Stimulated activated naive CD8-positive, alpha-beta T cell treated with anti-CD3 and anti-CD28 coated beads, Interleukin-15, Interleukin-2, amounts not matched to agents 100 ng/mL and 50 ng/mL, for 24 hours (primary cell): ENCODE measurements around the gene ZCCHC8.
A peak's percentile ranks its signal among the peaks of the same experiment; 100 is the strongest.

Experiments
- H3K27ac Mint-ChIP-seq: one replicate; pipeline ENCODE4 v1.8.0; 2021; ENCODE audit warnings: mild to moderate bottlenecking, mixed read lengths
- H3K27me3 Mint-ChIP-seq: one replicate; pipeline ENCODE4 v1.8.0; 2021; ENCODE audit warnings: mixed read lengths
- H3K36me3 Mint-ChIP-seq: one replicate; pipeline ENCODE4 v1.8.0; 2021; ENCODE audit warnings: low read depth, mixed read lengths
- H3K4me1 Mint-ChIP-seq: one replicate; pipeline ENCODE4 v1.8.0; 2021; ENCODE audit warnings: low read depth, mixed read lengths
- H3K4me3 Mint-ChIP-seq: one replicate; pipeline ENCODE4 v1.8.0; 2021; ENCODE audit warnings: mild to moderate bottlenecking, mixed read lengths
- H3K9me3 Mint-ChIP-seq: one replicate; pipeline ENCODE4 v1.8.0; 2021; ENCODE audit warnings: mixed read lengths

ZCCHC8 gene

DNA sequence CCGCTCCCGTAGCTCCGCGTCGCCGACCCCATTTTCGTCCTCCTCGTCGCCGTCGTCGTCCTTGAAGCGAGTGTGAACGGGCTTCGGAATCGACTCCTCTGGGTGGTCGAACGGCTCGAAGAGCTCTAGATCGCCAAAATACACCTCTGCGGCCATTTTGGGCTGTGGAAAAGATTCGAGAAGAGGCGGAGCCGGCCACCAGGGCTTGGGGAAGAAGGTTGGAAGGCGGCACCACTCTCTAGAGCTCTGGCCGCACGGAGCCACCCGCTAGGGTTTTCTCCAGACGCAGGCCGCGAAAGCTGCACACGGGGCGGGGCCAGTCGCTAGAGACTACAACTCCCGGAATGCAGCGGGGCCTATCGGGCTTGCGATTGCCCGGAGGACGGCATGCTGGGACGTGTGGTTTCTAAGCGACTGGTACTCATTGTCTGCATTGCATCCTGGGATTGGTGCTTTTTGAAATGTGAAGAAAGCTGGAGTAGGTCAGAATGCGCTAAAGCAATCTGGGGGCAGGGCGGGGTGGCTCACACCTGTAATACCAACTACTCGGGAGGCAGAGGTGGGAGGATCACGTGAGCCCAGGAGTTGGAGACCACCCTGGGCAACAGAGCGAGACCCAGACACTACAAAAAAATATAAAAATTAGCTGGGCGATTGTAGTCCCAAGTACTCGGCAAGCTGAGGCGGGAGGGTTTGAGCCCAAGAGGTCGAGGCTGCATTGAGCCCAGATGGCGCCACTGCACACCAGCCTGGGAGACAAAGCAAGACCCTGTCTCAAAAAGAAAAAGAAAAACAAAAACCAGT is at the start of gene ZCCHC8:
Gene ZCCHC8, minus strand, starts transcription at position 248 of the 804 bp plus-strand sequence. Its CDS starts 92 bp downstream, at position 156.
- peaks cover 39% of the 10 kb centered on the region for H3K4me1 Mint-ChIP-seq
- H3K9me3 Mint-ChIP-seq, result no peaks in the 10 kb centered on the region
- H3K27ac Mint-ChIP-seq, result peak within 1 kb of the TSS; percentile 96
- peaks cover 43% of the 10 kb centered on the region for H3K36me3 Mint-ChIP-seq
- H3K4me3 Mint-ChIP-seq, result peak within 1 kb of the TSS; percentile 99
- H3K27me3 Mint-ChIP-seq, result no peaks in the 10 kb centered on the region

DNA sequence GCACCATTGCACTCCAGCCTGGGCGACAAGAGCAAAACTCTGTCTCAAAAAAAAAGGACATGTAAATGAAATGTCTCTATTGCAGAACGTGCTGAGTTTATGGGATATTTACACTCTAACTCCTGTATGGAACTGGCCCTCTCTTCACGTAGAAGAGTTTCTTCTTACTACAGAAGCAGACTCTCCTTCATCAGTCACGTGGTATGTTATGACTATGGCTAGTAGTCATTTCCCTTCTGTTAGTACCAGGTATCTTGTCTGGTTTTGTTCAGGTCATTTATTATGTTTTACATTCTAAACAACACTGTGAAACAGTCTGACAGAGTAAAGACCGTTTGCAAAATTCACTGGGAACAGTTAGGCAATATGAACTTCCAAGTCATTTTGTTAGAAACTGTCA is 46.6 kb upstream of the ZCCHC8 start:
- Mint-ChIP-seq H3K9me3 (no peaks in the 10 kb centered on the region), H3K4me3 (no peak overlapping the region), H3K27me3 (no peaks in the 10 kb centered on the region), H3K4me1 (no peaks in the 10 kb centered on the region), H3K27ac (no peak overlapping the region), H3K36me3 (peaks cover 70% of the 10 kb centered on the region)

DNA sequence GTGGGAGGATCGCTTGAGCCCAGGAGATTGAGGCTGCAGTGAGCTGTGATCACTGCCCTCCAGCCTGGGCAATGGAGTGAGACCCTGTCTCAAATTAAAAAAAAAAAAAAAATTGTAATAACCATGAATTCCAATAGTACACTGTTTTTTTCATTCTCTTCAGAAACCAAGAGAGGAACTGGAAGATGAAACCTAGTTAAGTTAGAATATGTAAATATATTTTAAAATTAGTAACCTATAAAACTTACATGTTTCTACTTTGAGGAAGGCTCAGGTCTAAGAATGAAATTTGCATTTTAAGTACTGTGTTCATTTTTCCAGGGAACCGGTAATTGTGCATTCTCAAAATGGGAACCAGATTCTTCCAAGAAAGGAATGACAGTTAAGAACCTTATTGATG is 45.1 kb upstream of the ZCCHC8 start:
- Mint-ChIP-seq H3K36me3 (peaks cover 68% of the 10 kb centered on the region), H3K27me3 (no peaks in the 10 kb centered on the region), H3K27ac (no peak overlapping the region), H3K4me3 (no peak overlapping the region), H3K9me3 (no peaks in the 10 kb centered on the region), H3K4me1 (no peaks in the 10 kb centered on the region)

DNA sequence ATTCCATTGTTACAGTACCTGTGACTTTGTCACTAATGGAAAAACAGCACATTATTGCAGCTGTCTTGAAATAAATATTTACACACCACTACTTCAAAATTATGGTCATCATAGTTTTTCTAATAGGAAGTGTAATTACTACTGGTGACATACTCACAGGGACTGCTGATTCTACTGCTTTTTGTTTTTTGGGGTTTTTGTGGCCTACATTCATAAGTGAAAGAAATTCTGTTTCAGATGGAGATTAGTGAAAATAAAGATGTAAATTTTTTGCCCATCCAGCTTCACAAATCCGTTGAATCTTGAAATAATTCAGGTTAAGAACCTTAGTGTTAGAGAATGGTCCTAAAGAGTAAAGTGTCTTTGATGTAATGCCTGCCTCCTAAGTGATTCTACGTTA is 43.8 kb upstream of the ZCCHC8 start:
- no peak overlapping the region for H3K27ac Mint-ChIP-seq
- H3K27me3 Mint-ChIP-seq, result no peaks in the 10 kb centered on the region
- no peak overlapping the region for H3K4me3 Mint-ChIP-seq
- H3K4me1 Mint-ChIP-seq, result no peaks in the 10 kb centered on the region
- H3K36me3 Mint-ChIP-seq, result peaks cover 55% of the 10 kb centered on the region
- H3K9me3 Mint-ChIP-seq, result no peaks in the 10 kb centered on the region

DNA sequence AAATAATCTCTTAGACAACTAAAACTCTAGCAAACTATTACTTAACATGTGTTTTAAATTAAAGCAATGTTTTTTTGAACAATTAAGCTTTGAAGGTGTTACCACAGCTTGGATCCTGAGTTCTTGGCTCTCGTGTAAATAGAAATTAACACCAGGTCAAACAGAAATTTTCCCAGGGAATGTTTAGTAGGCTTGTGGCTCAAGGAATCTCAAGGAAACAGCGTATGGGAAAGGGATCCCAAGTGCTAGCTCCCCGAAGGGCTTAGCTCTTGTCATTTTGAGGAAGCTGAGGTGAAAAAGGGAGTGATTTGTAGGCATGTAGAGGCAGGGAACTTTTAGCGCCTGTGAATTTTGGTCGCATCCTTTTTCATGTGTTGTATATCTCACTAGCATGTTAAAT is 37.8 kb upstream of the ZCCHC8 start:
- Mint-ChIP-seq H3K36me3 (peaks cover 51% of the 10 kb centered on the region), H3K27me3 (no peaks in the 10 kb centered on the region), H3K9me3 (no peaks in the 10 kb centered on the region), H3K27ac (no peak overlapping the region), H3K4me3 (no peak overlapping the region), H3K4me1 (no peaks in the 10 kb centered on the region)

DNA sequence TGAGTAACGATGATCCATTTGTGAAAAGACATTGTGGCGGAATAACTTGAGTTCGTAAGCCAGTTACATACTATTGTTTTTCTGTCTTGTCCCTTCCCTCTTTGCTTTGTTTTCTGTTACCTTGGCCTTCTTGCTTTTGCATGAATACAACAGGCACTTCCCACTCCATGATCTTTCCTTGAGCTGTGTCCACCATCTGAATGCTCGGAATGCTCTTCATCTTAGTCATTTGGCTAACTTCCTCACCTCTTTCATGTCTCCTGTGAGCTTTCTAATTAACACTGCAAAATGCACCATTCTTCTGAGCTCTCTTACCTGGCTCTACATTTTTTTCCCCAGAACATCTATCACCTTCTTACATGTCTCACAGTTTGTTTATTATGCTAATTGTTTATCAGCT is 36.3 kb upstream of the ZCCHC8 start:
- no peak overlapping the region for H3K4me3 Mint-ChIP-seq
- H3K9me3 Mint-ChIP-seq, result no peaks in the 10 kb centered on the region
- H3K27me3 Mint-ChIP-seq, result no peaks in the 10 kb centered on the region
- H3K36me3 Mint-ChIP-seq, result peaks cover 53% of the 10 kb centered on the region
- no peaks in the 10 kb centered on the region for H3K4me1 Mint-ChIP-seq
- no peak overlapping the region for H3K27ac Mint-ChIP-seq

DNA sequence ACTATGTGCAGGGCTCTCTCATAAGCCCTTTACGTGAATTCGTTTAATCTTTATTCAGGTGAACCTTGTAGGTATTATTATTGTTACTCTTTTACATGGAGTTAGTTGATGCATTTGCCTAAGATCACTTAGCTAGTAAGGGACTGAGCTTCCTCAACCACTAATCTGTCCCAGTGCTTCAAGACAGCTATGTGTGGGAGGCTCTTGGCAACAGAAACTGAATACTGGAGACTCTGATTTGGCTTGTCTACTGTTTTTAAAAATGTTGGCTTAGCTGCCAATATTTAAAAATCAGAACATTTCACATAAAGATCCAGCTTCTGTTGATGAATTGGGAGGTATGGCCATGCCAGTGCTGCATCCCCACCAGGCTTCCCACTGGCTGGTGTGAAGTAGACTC is 33.1 kb upstream of the ZCCHC8 start:
- Mint-ChIP-seq H3K27ac (no peak overlapping the region), H3K9me3 (no peaks in the 10 kb centered on the region), H3K36me3 (peaks cover 65% of the 10 kb centered on the region), H3K4me1 (peaks cover 9% of the 10 kb centered on the region), H3K4me3 (no peak overlapping the region), H3K27me3 (no peaks in the 10 kb centered on the region)

DNA sequence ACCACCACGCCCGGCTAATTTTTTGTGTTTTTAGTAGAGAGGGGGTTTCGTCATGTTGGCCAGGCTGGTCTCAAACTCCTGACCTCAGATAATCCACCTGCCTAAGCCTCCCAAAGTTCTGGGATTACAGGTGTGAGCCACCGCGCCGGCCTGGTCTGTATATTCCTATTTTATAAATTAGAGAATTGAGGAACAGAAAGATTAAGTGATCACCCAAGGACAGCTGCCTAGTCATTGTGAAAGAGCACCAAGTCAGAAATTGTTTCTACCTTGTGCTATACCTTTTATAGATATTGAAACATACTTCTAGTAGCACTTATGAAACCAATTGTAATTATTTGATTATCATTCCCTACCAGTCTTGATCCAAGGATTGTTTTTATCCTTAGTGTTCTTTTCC is 28.3 kb upstream of the ZCCHC8 start:
- H3K9me3 Mint-ChIP-seq, result no peaks in the 10 kb centered on the region
- no peak overlapping the region for H3K27ac Mint-ChIP-seq
- peaks cover 18% of the 10 kb centered on the region for H3K4me1 Mint-ChIP-seq
- no peak overlapping the region for H3K4me3 Mint-ChIP-seq
- no peaks in the 10 kb centered on the region for H3K27me3 Mint-ChIP-seq
- peaks cover 56% of the 10 kb centered on the region for H3K36me3 Mint-ChIP-seq

DNA sequence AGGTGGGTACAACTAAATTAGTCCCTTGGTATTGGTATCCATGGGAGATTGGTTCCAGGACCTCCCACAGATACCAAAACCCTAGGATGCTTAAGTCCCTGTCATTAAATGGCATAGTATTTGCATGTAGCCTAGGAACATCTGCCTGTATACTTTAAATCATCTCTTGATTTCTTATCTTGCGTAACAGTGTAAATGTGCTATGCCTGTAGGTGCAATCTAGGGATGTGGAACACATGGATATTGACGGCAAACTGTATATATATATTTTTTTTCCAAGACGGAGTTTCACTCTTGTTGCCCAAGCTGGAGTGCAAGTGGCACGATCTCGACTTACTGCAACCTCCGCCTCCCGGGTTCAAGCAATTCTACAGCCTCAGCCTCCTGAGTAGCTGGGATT is 27.9 kb upstream of the ZCCHC8 start:
- Mint-ChIP-seq H3K27me3 (no peaks in the 10 kb centered on the region), H3K36me3 (peaks cover 57% of the 10 kb centered on the region), H3K9me3 (no peaks in the 10 kb centered on the region), H3K27ac (no peak overlapping the region), H3K4me1 (peaks cover 22% of the 10 kb centered on the region), H3K4me3 (no peak overlapping the region)

DNA sequence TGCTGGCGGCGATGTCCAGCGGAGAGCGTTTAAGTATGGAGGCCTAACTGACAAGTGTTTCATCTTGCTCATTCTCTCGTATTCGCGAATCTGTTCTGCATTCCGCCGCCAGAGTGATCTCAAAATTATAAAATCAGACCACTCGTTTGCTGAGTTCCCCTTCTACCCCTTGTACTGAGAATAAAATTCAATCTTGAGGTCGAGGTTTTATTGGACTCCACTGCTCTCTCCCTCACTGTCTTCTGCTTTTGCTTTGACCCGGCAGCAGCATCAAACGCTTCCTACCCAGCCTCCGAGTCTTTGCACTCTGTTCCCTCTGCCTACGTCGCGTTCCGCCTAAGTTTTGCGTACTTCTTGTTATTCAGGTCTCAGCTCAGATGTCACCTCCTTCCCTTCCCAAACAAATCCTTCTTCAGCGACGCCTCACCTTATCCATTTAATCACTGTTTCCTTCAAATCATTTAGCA is 26.8 kb upstream of the ZCCHC8 start:
- Mint-ChIP-seq H3K36me3 (peaks cover 51% of the 10 kb centered on the region), H3K27me3 (no peaks in the 10 kb centered on the region), H3K4me1 (peaks cover 32% of the 10 kb centered on the region), H3K9me3 (no peaks in the 10 kb centered on the region), H3K4me3 (no peak overlapping the region), H3K27ac (no peak overlapping the region)

DNA sequence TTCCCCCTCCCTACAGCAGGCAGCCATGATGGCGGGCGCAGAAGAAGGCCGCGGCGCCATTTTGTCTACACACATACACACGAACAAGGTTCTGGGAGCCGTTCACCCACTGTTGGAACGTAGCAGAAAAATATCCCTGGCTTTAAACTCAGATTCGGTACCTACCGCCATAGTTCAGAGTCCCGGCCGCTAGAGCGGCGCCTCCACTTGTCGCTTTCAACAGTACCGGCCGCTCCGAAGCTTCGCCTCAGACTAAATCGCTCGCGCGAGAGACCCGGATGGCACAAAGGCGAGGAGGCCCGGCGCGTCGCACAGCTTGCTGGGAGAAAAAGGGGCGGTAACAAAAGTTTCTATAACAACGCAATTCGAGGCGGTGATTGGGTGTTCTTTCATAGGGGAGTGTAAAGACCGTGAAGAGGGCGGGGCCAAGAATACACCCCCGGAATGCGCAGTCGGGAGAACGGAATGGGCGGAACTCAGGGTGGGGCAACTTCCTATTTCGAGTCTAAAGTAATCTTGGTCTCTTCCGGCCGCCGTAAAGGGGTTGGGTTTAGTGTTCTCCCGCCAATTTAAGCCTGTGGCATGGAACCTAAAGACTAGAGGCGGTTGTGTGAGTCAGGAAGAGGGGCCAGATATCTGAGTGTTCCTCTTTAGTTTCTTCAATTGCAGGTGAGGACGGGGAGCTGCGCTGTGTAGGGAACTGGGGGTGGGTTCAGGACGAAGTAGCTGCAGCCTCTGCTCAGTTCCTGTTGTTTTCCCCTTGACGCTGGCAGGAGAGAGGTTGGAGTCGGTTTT is 26.1 kb upstream of the ZCCHC8 start, which contains the start of the genes KNTC1 and RSRC2:
Gene KNTC1, plus strand, starts transcription at position 567 of the 795 bp plus-strand sequence. CDS start 2,815 bp downstream, outside the sequence.
Gene RSRC2, minus strand, starts transcription at position 254 of the 795 bp plus-strand sequence. Its CDS starts 83 bp downstream, at position 171.
- no peaks in the 10 kb centered on the region for H3K9me3 Mint-ChIP-seq

DNA sequence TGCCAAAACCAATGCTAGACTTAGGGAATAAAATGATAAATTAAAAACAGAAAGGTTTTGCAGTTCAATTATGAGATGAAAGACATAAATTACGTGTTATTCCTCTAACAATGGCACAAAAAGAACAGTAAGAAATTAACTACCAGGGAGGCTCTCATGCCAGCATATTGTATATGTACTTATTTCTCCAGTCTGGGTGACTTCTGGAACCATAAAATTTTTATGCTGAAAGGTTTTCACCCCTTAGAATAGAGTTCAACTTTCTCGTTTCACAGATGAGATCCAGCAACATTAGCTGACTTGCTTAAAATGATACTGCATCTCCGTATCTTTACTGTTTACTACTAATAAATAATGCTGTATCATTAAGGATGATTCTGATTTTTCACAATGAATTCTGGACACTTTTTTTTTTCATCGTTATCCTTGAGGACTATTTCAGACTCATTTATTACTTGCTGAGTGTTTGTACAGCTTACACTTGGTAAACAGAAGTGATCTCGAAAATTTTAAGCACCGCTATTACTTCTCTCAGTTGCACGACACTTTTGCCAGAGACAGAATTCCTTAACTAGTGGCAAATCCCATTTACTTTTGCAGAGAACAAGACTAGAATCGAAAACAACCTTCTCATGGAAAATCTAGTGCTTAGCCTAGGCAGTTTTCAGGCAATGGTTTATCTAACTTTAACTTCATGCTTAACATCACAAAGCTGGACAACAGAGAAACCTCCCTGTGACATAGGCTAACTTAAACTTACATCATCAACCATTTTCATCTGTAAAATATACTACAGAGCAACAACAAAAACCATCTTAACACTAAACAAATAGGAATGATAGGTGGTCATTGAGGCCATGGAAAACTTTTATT is 23.4 kb upstream of the ZCCHC8 start:
- H3K36me3 Mint-ChIP-seq, result peaks cover 57% of the 10 kb centered on the region

More for the DNA sequence above, 26.1 kb upstream of the ZCCHC8 start, which contains the start of the genes KNTC1 and RSRC2:
- Mint-ChIP-seq H3K4me1 (peaks cover 39% of the 10 kb centered on the region), H3K27me3 (no peaks in the 10 kb centered on the region), H3K27ac (no peak within 1 kb of the TSS), H3K4me3 (no peak within 1 kb of the TSS), H3K36me3 (peaks cover 56% of the 10 kb centered on the region)

DNA sequence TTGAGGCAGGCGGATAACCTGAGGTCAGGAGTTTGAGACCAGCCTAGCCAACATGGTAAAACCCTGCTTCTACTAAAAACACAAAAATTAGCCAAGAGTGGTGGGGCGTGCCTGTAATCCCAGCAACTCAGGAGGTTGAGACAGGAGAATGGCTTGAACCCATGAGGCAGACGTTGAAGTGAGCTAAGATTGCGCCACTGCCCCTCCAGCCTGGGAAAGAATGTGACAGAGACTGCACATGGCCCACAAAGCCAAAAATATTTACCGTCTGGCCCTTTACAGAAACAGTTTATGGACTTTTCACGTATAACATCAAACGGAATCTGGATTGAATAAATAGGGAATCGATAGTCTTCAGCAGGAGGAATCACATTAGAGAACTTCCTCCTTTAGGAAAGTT is 22.5 kb upstream of the ZCCHC8 start:
- H3K27me3 Mint-ChIP-seq, result no peaks in the 10 kb centered on the region
- peaks cover 55% of the 10 kb centered on the region for H3K4me1 Mint-ChIP-seq
- peak overlapping the region; percentile 91 for H3K27ac Mint-ChIP-seq
- H3K4me3 Mint-ChIP-seq, result peak overlapping the region; percentile 96
- H3K36me3 Mint-ChIP-seq, result peaks cover 64% of the 10 kb centered on the region
- no peaks in the 10 kb centered on the region for H3K9me3 Mint-ChIP-seq

More for the DNA sequence above, 23.4 kb upstream of the ZCCHC8 start:
- Mint-ChIP-seq H3K4me1 (peaks cover 49% of the 10 kb centered on the region), H3K4me3 (peak overlapping the region; percentile 96), H3K27me3 (no peaks in the 10 kb centered on the region), H3K9me3 (no peaks in the 10 kb centered on the region), H3K27ac (peak overlapping the region; percentile 91)

DNA sequence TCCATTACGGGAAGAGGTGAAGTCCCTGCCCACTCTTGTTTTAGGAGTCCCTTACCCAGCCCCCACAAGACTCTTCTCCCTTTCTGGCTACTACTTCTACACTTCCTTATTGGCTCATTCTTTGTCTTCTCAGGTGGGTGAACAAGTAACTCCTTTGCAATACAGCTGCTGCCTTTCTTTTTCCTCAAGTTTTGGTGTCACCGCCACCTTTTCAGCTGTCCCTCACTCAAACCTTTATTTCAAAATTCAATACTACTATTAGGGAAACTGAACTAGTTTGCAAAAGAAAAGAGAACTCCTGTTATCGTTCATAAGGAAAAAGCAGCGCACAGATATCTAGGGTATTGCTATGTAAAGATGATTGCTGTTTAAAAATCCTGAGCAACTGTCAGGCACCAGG is 19.9 kb upstream of the ZCCHC8 start:
- H3K27me3 Mint-ChIP-seq, result no peaks in the 10 kb centered on the region
- no peak overlapping the region for H3K4me3 Mint-ChIP-seq
- no peak overlapping the region for H3K27ac Mint-ChIP-seq
- H3K36me3 Mint-ChIP-seq, result peaks cover 88% of the 10 kb centered on the region
- H3K4me1 Mint-ChIP-seq, result peaks cover 59% of the 10 kb centered on the region
- H3K9me3 Mint-ChIP-seq, result no peaks in the 10 kb centered on the region
